Ecto neural progenitor cell (in vitro differentiated cells): ENCODE measurements around the gene WNT9B.

Source experiments
- DNase-seq: peaks from one replicate; pipeline ENCODE4 v3.0.0-alpha.2; 2018; ENCODE audit warnings: low spot score

The WNT9B gene

GRCh38 chr17:46884552-46884951, 33.2 kb downstream of the WNT9B start:
- no peak for DNase-seq

GRCh38 chr17:46885415-46886309, 34.3 kb downstream of the WNT9B start:
- DNase-seq = no peak

- DNase-seq = no peak
Measured at GRCh38 chr17:46886310-46886663, 34.9 kb downstream of the WNT9B start.

GRCh38 chr17:46887717-46888116, 36.3 kb downstream of the WNT9B start:
- no peak for DNase-seq

GRCh38 chr17:46888727-46889126, 37.3 kb downstream of the WNT9B start:
- DNase-seq = no peak

GRCh38 chr17:46889519-46889918, 38.1 kb downstream of the WNT9B start:
- no peak for DNase-seq

GRCh38 chr17:46889992-46890564, 38.7 kb downstream of the WNT9B start:
- DNase-seq = no peak

- DNase-seq = no peak
Measured at GRCh38 chr17:46890638-46891037, 39.3 kb downstream of the WNT9B start.

- no peak for DNase-seq
Measured at GRCh38 chr17:46892192-46892703, 40.9 kb downstream of the WNT9B start.

- no peak for DNase-seq
Measured at GRCh38 chr17:46894024-46894423, 42.6 kb downstream of the WNT9B start.

- no peak for DNase-seq
Measured at GRCh38 chr17:46894476-46895151, 43.2 kb downstream of the WNT9B start.

- DNase-seq = no peak
Measured at GRCh38 chr17:46895171-46895570, 43.8 kb downstream of the WNT9B start.

GRCh38 chr17:46896991-46897390, 45.6 kb downstream of the WNT9B start:
- no peak for DNase-seq

- DNase-seq = no peak
Measured at GRCh38 chr17:46898364-46898763, 47.0 kb downstream of the WNT9B start.

- no peak for DNase-seq
Measured at GRCh38 chr17:46898860-46899259, 47.5 kb downstream of the WNT9B start.

- DNase-seq = no peak
Measured at GRCh38 chr17:46901291-46901690, 49.9 kb downstream of the WNT9B start.

GRCh38 chr17:46903762-46904672, 52.6 kb downstream of the WNT9B start:
- DNase-seq = no peak

- no peak for DNase-seq
Measured at GRCh38 chr17:46908068-46908737, 56.8 kb downstream of the WNT9B start.

- DNase-seq = no peak
Measured at GRCh38 chr17:46910179-46910927, 59.0 kb downstream of the WNT9B start.

GRCh38 chr17:46911311-46911710, 59.9 kb downstream of the WNT9B start:
- DNase-seq = no peak

- no peak for DNase-seq
Measured at GRCh38 chr17:46915596-46915995, 64.2 kb downstream of the WNT9B start.
